ENCODE data around the gene WDR1. TPM values are rescaled to one million over a fixed set of nuclear protein-coding genes. Genes with fewer than 3 reads are reported as not detected.
A peak's percentile ranks its signal among the peaks of the same experiment; 100 is the strongest.

Gene WDR1
- total and polyA plus RNA-seq, 2 of the 13 experiments (the other 11 are each of a cell fraction or from before 2014, with no cell fraction given) = 106 to 198 TPM

GRCh38 chr4:10115271-10115796 is 1.3 kb downstream of the WDR1 start (continued):
- TF ChIP-seq MYPOP (CRISPR knock-in tag; IDR thresholded peaks at IDR 0.05) = no peak
- no peak for TF ChIP-seq CREBL2 (CRISPR knock-in tag; IDR thresholded peaks at IDR 0.05; ENCODE audit: borderline replicate concordance)
- no peak for TF ChIP-seq ETS1 (CRISPR knock-in tag; IDR thresholded peaks at IDR 0.05)
- TF ChIP-seq ASH2L (IDR thresholded peaks at IDR 0.05; ENCODE audit: insufficient read length, low read depth, low read length) = peak; percentile 48
- TF ChIP-seq LBX2 (CRISPR knock-in tag; IDR thresholded peaks at IDR 0.05; ENCODE audit: borderline replicate concordance) = no peak
- TF ChIP-seq ZNF761 (CRISPR knock-in tag; conservative IDR thresholded peaks at IDR 0.05) = no peak
- TF ChIP-seq ZNF33A (CRISPR knock-in tag; IDR thresholded peaks at IDR 0.05; ENCODE audit: borderline replicate concordance) = no peak
- TF ChIP-seq SOX13 (IDR thresholded peaks at IDR 0.05) = no peak
- TF ChIP-seq SOX13 (CRISPR knock-in tag; conservative IDR thresholded peaks at IDR 0.05 in 1 of 2, IDR thresholded peaks at IDR 0.05 in 1 of 2) = peak in 1 of 2 experiments; percentile 15; a peak in 1 of 4 replicates
- no peak for TF ChIP-seq DMTF1 (CRISPR knock-in tag; IDR thresholded peaks at IDR 0.05)
- no peak for TF ChIP-seq CENPT (CRISPR knock-in tag; IDR thresholded peaks at IDR 0.05; ENCODE audit: low read depth)
- TF ChIP-seq KMT2A (CRISPR knock-in tag; IDR thresholded peaks at IDR 0.05) = peak; percentile 53
- TF ChIP-seq ZBTB14 (CRISPR knock-in tag; IDR thresholded peaks at IDR 0.05) = no peak
- no peak for TF ChIP-seq XBP1 (CRISPR knock-in tag; IDR thresholded peaks at IDR 0.05)
- no peak for TF ChIP-seq ZNF281 (CRISPR knock-in tag; IDR thresholded peaks at IDR 0.05; ENCODE audit: borderline replicate concordance)
- no peak for TF ChIP-seq ZNF720 (CRISPR knock-in tag; IDR thresholded peaks at IDR 0.05)
- TF ChIP-seq JDP2 (CRISPR knock-in tag; IDR thresholded peaks at IDR 0.05; ENCODE audit: borderline replicate concordance) = no peak
- 0 out of 2 replicates have a peak, but pooled peaks have one; percentile 20 for TF ChIP-seq POGZ (CRISPR knock-in tag; IDR thresholded peaks at IDR 0.05)
